ENCODE data around the gene SRD5A3.

The SRD5A3 gene

GRCh38 chr4:55336138-55337034 lies 9.7 kb upstream of the SRD5A3 start:
- no peak for DNase-seq (ENCODE audit: low spot score)

GRCh38 chr4:55337944-55338343 lies 8.1 kb upstream of the SRD5A3 start:
- TF ChIP-seq CTCF (IDR thresholded peaks at IDR 0.05; ENCODE audit: extremely low read depth, missing control alignments): no peak
- DNase-seq (ENCODE audit: low spot score): no peak

More at GRCh38 chr4:55336138-55337034, 9.7 kb upstream of the SRD5A3 start:
- no peak for TF ChIP-seq CTCF (IDR thresholded peaks at IDR 0.05; ENCODE audit: extremely low read depth, missing control alignments)

GRCh38 chr4:55338486-55338885 lies 7.6 kb upstream of the SRD5A3 start:
- no peak for DNase-seq (ENCODE audit: low spot score)
- no peak for TF ChIP-seq CTCF (IDR thresholded peaks at IDR 0.05; ENCODE audit: extremely low read depth, missing control alignments)

GRCh38 chr4:55340266-55340665 lies 5.8 kb upstream of the SRD5A3 start:
- no peak for DNase-seq (ENCODE audit: low spot score)
- TF ChIP-seq CTCF (IDR thresholded peaks at IDR 0.05; ENCODE audit: extremely low read depth, missing control alignments): no peak

GRCh38 chr4:55343887-55344286 lies 2.2 kb upstream of the SRD5A3 start:
- no peak for DNase-seq (ENCODE audit: low spot score)
- TF ChIP-seq CTCF (IDR thresholded peaks at IDR 0.05; ENCODE audit: extremely low read depth, missing control alignments): no peak

- TF ChIP-seq CTCF (IDR thresholded peaks at IDR 0.05; ENCODE audit: extremely low read depth, missing control alignments): no peak
- DNase-seq (ENCODE audit: low spot score): no peak
These were observed 988 bp upstream of the SRD5A3 start for GRCh38 chr4:55345054-55345453.

GRCh38 chr4:55346851-55347255 lies 811 bp downstream of the SRD5A3 start:
- DNase-seq (ENCODE audit: low spot score): peak; percentile 17

More at GRCh38 chr4:55346851-55347255, 811 bp downstream of the SRD5A3 start:
- no peak for TF ChIP-seq CTCF (IDR thresholded peaks at IDR 0.05; ENCODE audit: extremely low read depth, missing control alignments)
